HepG2 (cell line): ENCODE results near the gene HOXA6. TPM values are rescaled to one million over a fixed set of nuclear protein-coding genes. Genes with fewer than 3 reads are reported as not detected.

Source experiments
- DZIP1 ChIP-seq: sonication (generic); formaldehyde crosslinking; IDR thresholded peaks from 2 replicates; pipeline ENCODE4 v1.5.0; 2020; ENCODE audit warnings: mild to moderate bottlenecking, missing genetic modification reagents
- ERF ChIP-seq: IDR thresholded peaks from 2 replicates; pipeline ENCODE4 v1.6.1; 2018; ENCODE audit warnings: missing biosample characterization, missing genetic modification reagents
- FOSL2 ChIP-seq: sonication (generic); formaldehyde crosslinking; IDR thresholded peaks from 2 replicates; pipeline ENCODE4 v1.4.0; 2020; ENCODE audit warnings: missing genetic modification reagents
- KAT8 ChIP-seq: IDR thresholded peaks from 2 replicates; pipeline ENCODE4 v1.6.1; 2016; ENCODE audit warnings: missing genetic modification reagents, missing compliant biosample characterization
- MBD4 ChIP-seq: IDR thresholded peaks from 2 replicates; pipeline ENCODE4 v1.6.1; 2012; ENCODE audit warnings: low read length, inconsistent platforms, borderline replicate concordance
- NFKB2 ChIP-seq: sonication (generic); formaldehyde crosslinking; IDR thresholded peaks from 2 replicates; pipeline ENCODE4 v1.4.0; 2020; ENCODE audit warnings: missing genetic modification reagents, borderline replicate concordance
- SPEN ChIP-seq: sonication (generic); formaldehyde crosslinking; IDR thresholded peaks from 2 replicates; pipeline ENCODE4 v1.5.1; 2020; ENCODE audit warnings: low read depth, mild to moderate bottlenecking, missing genetic modification reagents
- TGIF2 ChIP-seq: IDR thresholded peaks from 2 replicates; pipeline ENCODE4 v1.6.1; 2016; ENCODE audit warnings: control low read depth, missing compliant biosample characterization
- YEATS4 ChIP-seq: sonication (generic); formaldehyde crosslinking; IDR thresholded peaks from 2 replicates; pipeline ENCODE4 v1.4.0; 2020; ENCODE audit warnings: missing genetic modification reagents, borderline replicate concordance
- ZNF556 ChIP-seq: sonication (generic); formaldehyde crosslinking; IDR thresholded peaks from 2 replicates; pipeline ENCODE4 v1.4.0; 2020; ENCODE audit warnings: mild to moderate bottlenecking, missing genetic modification reagents, borderline replicate concordance
- ZNF746 ChIP-seq: sonication (generic); formaldehyde crosslinking; IDR thresholded peaks from 2 replicates; pipeline ENCODE4 v1.8.0; 2022; ENCODE audit warnings: mild to moderate bottlenecking, missing genetic modification reagents
- ZSCAN25 ChIP-seq: sonication (generic); formaldehyde crosslinking; IDR thresholded peaks from 2 replicates; pipeline ENCODE4 v1.8.0; 2022; ENCODE audit warnings: mild to moderate bottlenecking, missing genetic modification reagents
- ZSCAN5A ChIP-seq: sonication (generic); formaldehyde crosslinking; IDR thresholded peaks from 2 replicates; pipeline ENCODE4 v1.8.0; 2022; ENCODE audit warnings: mild to moderate bottlenecking, missing genetic modification reagents, borderline replicate concordance
- polyA plus RNA-seq, 8 experiments: library from polyadenylated mRNA; depleted of rRNA in 3 of 8; stranded (reverse) in 7 of 8; unstranded in 1 of 8; fragments of >200 nt; fragmentation: Illumina TruSeq in 4 of 8; extraction: Trizol in 4 of 8; gene quantifications; 2 replicates each; pipeline versions ENCODE4 v1.2.1 to v1.2.3, GENCODE V29; 2011 to 2016; ENCODE audit warnings: low read depth in 4 of 8, missing spikeins in 1 of 8, mixed read lengths in 1 of 8; ENCODE audit not compliant: insufficient read depth in 1 of 8
- total RNA-seq, 5 experiments: library from RNA; depleted of rRNA; stranded (reverse); fragments of >200 nt; fragmentation: Illumina TruSeq; extraction: Trizol; gene quantifications; 2 replicates each; pipeline ENCODE4 v1.2.3, GENCODE V29; 2016; ENCODE audit warnings: low read depth in 1 of 5
- TF ChIP-seq, protein P1 (sequence below), 2 experiments: sonication (generic) in 1 of 2; formaldehyde crosslinking in 1 of 2; IDR thresholded peaks; 2 replicates each; pipeline versions ENCODE4 v1.6.1 to v1.9.0; 2014 to 2022; ENCODE audit warnings: antibody characterized with exemption in 1 of 2, borderline replicate concordance in 1 of 2, inconsistent platforms in 1 of 2, low read depth in 1 of 2, missing genetic modification reagents in 1 of 2
- TF ChIP-seq, protein P2 (sequence below): sonication (generic); formaldehyde crosslinking; IDR thresholded peaks from 2 replicates; pipeline ENCODE4 v1.4.0; 2020; ENCODE audit warnings: missing genetic modification reagents

Gene HOXA6
- total and polyA plus RNA-seq, 2 of the 13 experiments (the other 11 are each of a cell fraction or from before 2014, with no cell fraction given) = 1.3 to 1.5 TPM

DNA sequence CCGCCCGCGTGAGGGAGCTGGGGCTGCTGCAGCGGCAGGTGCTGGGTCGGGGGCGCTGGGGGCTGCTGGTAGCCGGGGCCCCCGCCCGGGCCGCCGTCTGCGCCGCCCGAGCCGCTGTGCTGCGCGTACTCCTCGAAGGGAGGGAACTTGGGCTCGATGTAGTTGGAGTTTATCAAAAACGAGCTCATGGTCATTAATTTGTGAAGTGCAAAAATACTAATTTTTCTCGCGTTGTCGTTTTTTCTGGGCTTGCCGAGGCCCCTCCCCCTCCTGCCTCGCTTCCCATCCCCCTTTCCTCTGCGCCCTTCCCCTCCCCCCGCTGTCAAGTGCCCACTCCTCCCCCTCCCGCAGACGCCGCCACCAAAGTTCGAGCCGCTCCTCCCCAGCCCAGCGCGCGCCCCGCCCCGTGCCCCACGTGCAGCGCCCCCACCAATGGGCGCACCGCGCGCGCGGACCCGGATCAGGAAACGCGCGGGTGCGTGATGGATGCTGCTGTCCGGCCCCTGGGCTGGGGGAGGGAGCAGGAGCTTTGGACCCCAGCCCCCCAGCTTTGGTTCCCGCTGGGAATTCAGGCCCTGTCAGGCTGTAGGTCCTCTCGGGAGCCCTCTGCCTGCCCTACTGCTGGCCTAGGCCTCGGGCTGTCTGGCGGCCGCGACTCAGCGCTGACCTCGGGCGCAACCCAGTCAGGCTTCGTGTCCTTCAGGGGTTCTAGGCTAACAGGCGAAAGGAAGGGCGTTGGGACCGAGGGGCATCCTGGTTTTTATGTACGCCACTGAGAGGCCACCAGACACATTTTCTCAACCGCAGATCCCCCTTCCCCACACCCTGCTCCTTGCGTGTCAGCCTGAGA lies 16.8 kb downstream of the HOXA6 start, which contains the start of gene HOXA4 (continued):
- TF ChIP-seq, protein P1, sequence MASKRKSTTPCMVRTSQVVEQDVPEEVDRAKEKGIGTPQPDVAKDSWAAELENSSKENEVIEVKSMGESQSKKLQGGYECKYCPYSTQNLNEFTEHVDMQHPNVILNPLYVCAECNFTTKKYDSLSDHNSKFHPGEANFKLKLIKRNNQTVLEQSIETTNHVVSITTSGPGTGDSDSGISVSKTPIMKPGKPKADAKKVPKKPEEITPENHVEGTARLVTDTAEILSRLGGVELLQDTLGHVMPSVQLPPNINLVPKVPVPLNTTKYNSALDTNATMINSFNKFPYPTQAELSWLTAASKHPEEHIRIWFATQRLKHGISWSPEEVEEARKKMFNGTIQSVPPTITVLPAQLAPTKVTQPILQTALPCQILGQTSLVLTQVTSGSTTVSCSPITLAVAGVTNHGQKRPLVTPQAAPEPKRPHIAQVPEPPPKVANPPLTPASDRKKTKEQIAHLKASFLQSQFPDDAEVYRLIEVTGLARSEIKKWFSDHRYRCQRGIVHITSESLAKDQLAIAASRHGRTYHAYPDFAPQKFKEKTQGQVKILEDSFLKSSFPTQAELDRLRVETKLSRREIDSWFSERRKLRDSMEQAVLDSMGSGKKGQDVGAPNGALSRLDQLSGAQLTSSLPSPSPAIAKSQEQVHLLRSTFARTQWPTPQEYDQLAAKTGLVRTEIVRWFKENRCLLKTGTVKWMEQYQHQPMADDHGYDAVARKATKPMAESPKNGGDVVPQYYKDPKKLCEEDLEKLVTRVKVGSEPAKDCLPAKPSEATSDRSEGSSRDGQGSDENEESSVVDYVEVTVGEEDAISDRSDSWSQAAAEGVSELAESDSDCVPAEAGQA (IDR thresholded peaks at IDR 0.05; ENCODE audit: low read depth) = peak; percentile 13; the same call in 1 of the 2 replicates
- TF ChIP-seq, protein P1 (CRISPR knock-in tag; IDR thresholded peaks at IDR 0.05; ENCODE audit: borderline replicate concordance) = no peak
- TF ChIP-seq TGIF2 (peak; percentile 26; the same call in 1 of the 2 replicates), MBD4 (no peak), ZSCAN25 (CRISPR knock-in tag) (peak; percentile 59; the same call in 1 of the 2 replicates), ERF (CRISPR knock-in tag) (peak; percentile 65; the same call in 1 of the 2 replicates), ZSCAN5A (CRISPR knock-in tag) (peak; percentile 68; the same call in 1 of the 2 replicates), ZNF556 (CRISPR knock-in tag) (peak; percentile 55; the same call in 1 of the 2 replicates), FOSL2 (CRISPR knock-in tag) (no peak), KAT8 (peak; percentile 86), ZNF746 (CRISPR knock-in tag) (peak; percentile 68; the same call in 1 of the 2 replicates), YEATS4 (peak; percentile 25), NFKB2 (CRISPR knock-in tag) (peak; percentile 71; the same call in 1 of the 2 replicates), SPEN (CRISPR knock-in tag) (peak; percentile 74), DZIP1 (CRISPR knock-in tag) (no peak)
- TF ChIP-seq, protein P2, sequence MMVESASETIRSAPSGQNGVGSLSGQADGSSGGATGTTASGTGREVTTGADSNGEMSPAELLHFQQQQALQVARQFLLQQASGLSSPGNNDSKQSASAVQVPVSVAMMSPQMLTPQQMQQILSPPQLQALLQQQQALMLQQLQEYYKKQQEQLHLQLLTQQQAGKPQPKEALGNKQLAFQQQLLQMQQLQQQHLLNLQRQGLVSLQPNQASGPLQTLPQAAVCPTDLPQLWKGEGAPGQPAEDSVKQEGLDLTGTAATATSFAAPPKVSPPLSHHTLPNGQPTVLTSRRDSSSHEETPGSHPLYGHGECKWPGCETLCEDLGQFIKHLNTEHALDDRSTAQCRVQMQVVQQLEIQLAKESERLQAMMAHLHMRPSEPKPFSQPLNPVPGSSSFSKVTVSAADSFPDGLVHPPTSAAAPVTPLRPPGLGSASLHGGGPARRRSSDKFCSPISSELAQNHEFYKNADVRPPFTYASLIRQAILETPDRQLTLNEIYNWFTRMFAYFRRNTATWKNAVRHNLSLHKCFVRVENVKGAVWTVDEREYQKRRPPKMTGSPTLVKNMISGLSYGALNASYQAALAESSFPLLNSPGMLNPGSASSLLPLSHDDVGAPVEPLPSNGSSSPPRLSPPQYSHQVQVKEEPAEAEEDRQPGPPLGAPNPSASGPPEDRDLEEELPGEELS (CRISPR knock-in tag) = peak; percentile 52; the same call in 1 of the 2 replicates
